Mononuclear cell (primary cell): ENCODE results near the gene SLC4A2. TPM values are rescaled to one million over a fixed set of nuclear protein-coding genes. Genes with fewer than 3 reads are reported as not detected.

Source experiments
- H3K27me3 ChIP-seq: 2 replicates; pipeline ENCODE4 v1.6.0; 2011; ENCODE audit warnings: low read length, control low read depth; ENCODE audit not compliant: insufficient read depth
- H3K4me1 ChIP-seq: 2 replicates; pipeline ENCODE4 v1.5.1; 2011; ENCODE audit warnings: mild to moderate bottlenecking, low read length, control low read depth; ENCODE audit not compliant: insufficient read depth
- H3K4me3 ChIP-seq: 2 replicates; pipeline ENCODE4 v1.5.1; 2011; ENCODE audit warnings: mild to moderate bottlenecking, low read length, moderate library complexity
- H3K9me3 ChIP-seq: 2 replicates; pipeline ENCODE4 v1.5.1; 2011; ENCODE audit warnings: low read depth, mild to moderate bottlenecking, control low read depth, low read length
- total RNA-seq: library from RNA; depleted of rRNA; stranded (reverse); fragments of >200 nt; gene quantifications from one replicate; pipeline ENCODE4 v1.2.3, GENCODE V29; 2012

Gene SLC4A2
- total RNA-seq, 1 donor: 9.4 TPM

GRCh38 chr7:151075978-151076426 lies 16.6 kb downstream of the SLC4A2 start:
- no peak overlapping the region for H3K4me3 ChIP-seq
- no peaks in the 10 kb centered on the region for H3K27me3 ChIP-seq
- H3K4me1 ChIP-seq: peaks cover 22% of the 10 kb centered on the region
- no peaks in the 10 kb centered on the region for H3K9me3 ChIP-seq

DNA sequence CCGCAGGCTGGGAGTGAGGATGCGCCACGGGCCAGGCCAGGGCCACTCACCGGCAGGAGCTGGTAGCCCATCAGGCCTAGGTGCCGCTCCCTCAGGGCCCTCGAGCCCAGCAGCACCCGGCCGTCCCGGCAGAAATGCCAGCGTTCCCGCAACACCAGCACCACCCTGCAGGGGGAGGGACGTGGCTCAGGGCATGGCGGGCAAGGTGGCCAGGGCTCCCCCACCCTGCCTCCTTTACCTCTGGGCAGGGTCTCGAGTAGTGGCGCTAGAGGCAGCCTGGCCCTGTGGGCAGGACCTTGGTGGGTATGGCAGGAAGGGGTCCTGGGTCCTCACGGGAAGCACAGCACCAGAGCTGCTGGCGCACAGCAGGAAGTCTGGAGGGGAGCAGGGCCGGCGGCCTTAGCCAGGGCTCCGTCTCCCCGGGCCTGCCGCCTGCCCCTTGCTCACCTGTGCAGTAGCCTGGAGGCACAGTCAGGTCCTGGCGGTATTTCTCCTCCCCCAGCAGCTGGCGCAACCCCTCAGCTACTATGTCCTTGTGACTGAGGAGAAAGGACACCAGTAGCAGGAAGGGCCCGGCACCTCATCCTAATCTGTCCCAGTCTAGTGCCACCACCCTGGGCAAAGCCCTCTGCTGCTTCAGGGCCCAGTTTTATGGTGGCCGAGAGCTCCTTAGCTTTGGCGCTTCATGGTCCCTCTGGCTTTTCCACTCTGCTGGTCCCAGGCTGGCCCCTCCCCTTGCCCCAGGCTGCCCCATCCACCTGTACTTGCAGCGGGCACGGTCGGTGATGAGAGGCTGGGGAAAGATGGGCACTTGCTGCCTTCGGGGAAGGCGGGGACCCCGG lies 17.7 kb downstream of the SLC4A2 start:
- H3K4me3 ChIP-seq: no peak overlapping the region

GRCh38 chr7:151077705-151078232 lies 18.4 kb downstream of the SLC4A2 start:
- Histone ChIP-seq H3K4me3 (no peak overlapping the region), H3K9me3 (no peaks in the 10 kb centered on the region), H3K27me3 (no peaks in the 10 kb centered on the region), H3K4me1 (peaks cover 39% of the 10 kb centered on the region)

More for the DNA sequence above, 17.7 kb downstream of the SLC4A2 start:
- no peaks in the 10 kb centered on the region for H3K9me3 ChIP-seq
- H3K27me3 ChIP-seq: no peaks in the 10 kb centered on the region
- H3K4me1 ChIP-seq: peaks cover 33% of the 10 kb centered on the region

DNA sequence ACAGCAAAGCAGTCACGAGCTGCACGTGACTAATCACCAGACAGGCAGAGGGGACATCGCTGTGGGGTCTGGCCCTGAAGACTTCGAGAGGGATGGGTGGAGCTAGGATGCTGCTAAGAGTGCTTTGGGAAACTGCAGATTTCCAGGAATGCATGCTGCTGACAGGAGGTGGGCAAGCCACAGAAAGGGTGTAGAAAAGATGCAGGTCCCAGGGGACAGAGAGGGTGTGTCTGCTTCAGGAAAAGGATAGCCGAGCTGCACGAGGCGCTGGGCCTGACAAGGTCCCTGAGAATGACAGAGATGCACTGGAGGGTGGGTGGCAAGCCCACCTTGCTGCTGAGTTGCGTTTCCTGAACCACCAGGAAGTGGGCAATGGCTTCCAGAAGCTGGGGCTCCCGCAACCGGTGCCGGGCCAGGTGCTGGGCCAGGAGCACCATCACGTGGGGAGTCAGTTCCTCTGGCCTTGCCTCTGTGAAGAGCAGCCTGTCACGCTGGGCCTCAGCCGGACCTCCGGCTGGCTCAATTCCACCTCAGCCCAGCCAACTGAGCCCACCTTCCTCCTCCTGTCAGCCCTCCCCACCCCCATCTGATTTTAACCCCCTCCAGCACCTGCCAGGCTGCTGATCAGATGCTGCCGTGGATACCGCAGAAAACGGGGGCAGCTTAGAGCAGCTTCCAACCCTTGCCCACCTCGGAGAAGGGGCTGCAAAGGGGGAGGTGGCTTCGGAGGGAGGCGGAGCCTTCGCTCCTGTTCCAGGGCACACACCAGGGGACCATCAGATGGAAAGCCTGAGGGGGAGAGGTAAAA lies 19.0 kb downstream of the SLC4A2 start:
- peaks cover 41% of the 10 kb centered on the region for H3K4me1 ChIP-seq
- no peaks in the 10 kb centered on the region for H3K9me3 ChIP-seq
- H3K4me3 ChIP-seq: no peak overlapping the region
- H3K27me3 ChIP-seq: no peaks in the 10 kb centered on the region

GRCh38 chr7:151079199-151079910 lies 20.0 kb downstream of the SLC4A2 start:
- Histone ChIP-seq H3K4me3 (no peak overlapping the region), H3K9me3 (no peaks in the 10 kb centered on the region), H3K4me1 (peaks cover 48% of the 10 kb centered on the region), H3K27me3 (no peaks in the 10 kb centered on the region)

GRCh38 chr7:151080067-151080521 lies 20.7 kb downstream of the SLC4A2 start:
- H3K27me3 ChIP-seq: peaks cover under 1% of the 10 kb centered on the region
- H3K4me3 ChIP-seq: peak overlapping the region; percentile 83
- peaks cover 48% of the 10 kb centered on the region for H3K4me1 ChIP-seq
- no peaks in the 10 kb centered on the region for H3K9me3 ChIP-seq

GRCh38 chr7:151080522-151081169 lies 21.3 kb downstream of the SLC4A2 start, which contains the start of gene FASTK:
FASTK (minus strand) TSS chr7:151080809; CDS start chr7:151080766, 43 bp downstream.
- Histone ChIP-seq H3K4me1 (peaks cover 53% of the 10 kb centered on the region), H3K9me3 (no peaks in the 10 kb centered on the region), H3K4me3 (peak within 1 kb of the TSS; percentile 83), H3K27me3 (peaks cover 6% of the 10 kb centered on the region)

DNA sequence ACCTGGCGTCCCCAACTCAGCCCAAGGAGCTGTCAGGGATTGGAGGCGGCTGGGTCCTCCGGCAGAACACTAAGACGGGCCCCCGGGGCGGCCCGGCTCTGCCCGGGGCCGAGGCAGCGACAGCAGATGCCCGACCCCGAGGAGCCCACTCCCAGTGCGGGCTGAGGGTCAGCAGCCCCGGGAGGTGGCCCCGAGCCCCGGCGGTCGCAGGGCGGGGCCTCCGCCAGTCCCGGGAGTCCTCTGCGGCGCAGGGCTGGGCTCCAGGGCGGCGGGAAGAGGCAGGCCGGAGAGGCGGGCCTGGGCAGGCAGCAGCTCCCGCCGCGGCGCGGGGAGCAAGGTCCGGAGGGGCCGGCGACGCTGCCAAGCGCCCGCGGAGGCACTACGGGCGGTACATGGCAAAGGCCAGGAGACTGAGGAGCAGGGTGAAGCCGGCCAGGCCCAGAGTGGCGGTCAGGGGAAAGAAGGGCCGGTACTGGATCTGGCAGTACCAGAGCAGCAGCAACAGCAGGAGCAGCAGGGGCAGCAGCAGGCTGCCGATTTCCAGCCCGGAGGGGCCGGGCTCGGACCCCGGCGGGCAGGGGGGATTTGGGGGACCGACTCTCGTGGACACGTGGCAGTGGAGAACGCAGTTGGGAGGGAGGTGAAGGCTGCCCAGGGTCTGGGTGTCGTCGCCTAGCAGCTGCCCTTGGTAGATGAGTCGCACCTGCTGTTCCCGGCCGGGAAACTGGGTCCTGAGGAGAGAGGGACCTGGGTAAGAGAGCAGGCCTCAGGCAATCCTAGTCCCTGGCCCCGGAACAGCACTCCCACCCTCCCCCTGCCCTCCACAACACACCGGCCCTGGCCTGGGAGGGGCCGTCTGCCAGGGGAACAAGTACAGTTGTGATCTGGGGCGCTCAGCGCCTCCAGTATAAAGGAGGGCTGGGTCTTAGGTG lies 22.0 kb downstream of the SLC4A2 start:
- peaks cover 57% of the 10 kb centered on the region for H3K4me1 ChIP-seq
- peak overlapping the region; percentile 83 for H3K4me3 ChIP-seq
- no peaks in the 10 kb centered on the region for H3K9me3 ChIP-seq
- peaks cover 6% of the 10 kb centered on the region for H3K27me3 ChIP-seq

DNA sequence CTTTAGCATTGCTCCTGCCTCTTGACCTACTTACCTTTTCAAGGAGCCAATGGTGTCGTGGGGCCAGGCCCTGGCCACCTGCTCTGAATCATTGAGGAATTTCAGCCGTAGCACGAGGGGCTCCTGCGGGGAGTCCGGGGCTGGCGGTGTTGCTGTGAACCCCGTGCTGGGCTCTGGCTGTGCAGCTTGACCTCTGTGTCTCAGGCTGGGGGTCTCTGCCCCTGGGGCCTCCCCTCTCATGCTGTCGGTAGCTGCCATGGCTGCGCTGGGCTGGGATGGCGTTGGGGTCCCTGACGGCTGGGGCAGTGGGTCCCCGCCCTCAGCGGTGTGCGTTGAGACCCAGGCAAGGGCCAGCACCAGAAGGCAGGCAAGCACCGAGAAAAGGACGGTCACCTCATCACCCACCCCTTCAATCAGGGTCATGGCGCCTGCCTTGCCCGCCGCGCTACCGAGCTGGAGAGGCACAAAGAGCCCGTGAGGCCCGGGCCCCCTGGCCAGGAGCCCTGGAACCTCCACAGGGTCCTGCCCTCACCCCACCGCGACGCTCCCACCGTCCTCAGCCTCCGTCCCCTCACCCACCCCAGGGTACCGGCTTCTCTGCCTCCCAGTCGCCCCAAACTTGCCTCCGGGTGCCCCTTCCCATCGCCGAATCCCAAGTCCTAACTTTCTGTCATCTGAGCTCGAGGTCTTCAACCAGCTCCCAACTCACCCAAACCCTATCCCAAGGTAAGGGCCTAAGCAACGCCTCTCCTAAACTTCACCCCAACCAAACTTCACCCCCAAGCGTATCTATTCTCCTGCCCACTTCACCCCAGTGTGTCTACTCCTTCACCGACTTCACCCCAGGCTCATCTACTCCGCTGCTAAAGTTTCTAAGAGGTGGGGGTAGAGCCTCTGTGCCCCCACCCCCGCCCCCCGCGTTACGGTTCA lies 23.0 kb downstream of the SLC4A2 start:
- no peaks in the 10 kb centered on the region for H3K9me3 ChIP-seq
- peaks cover 6% of the 10 kb centered on the region for H3K27me3 ChIP-seq
- peak overlapping the region; percentile 54 for H3K4me3 ChIP-seq
- peaks cover 63% of the 10 kb centered on the region for H3K4me1 ChIP-seq

DNA sequence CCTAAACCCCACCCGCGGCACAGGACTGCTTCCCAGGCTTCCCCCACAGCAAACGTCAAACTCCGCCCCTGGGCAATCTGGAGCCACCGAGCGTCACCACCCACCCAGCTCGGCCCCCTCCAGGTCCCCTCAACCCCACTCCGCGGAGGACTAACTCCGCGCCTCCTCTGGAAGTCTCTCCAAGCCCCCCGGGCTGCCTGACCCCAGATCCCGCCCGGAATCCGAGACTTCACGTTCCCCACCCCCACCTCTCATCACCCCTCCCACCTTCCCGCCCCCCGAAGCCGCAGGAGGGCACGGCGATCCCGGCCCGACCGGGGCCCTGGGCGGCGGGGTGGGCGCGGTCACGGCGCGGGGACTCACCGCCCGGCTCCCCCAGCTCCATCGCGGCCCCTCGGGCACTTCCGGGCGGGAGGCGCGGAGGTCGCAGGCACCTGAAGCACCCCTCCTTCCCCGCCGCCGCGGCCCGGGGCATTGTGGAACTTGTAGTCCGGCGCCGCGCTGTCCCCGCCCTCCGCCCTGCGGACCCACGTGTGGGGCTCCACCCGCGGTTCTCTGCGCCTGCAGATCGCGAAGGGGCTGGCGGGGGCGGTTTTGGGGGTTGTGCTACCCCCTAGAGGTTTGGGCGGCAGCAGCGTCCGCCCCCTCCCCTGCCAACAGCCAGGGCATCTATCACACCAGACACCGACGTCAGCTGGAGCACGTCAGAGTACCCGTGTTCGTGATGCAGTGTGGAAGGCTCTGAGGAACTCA lies 23.9 kb downstream of the SLC4A2 start, which contains the start of gene TMUB1:
TSS of gene TMUB1 (minus strand) at position 423 of the 753 bp plus-strand sequence. CDS start 930 bp downstream, outside the sequence.
- Histone ChIP-seq H3K4me1 (peaks cover 71% of the 10 kb centered on the region), H3K4me3 (peak within 1 kb of the TSS; percentile 54), H3K9me3 (no peaks in the 10 kb centered on the region), H3K27me3 (peaks cover 6% of the 10 kb centered on the region)

DNA sequence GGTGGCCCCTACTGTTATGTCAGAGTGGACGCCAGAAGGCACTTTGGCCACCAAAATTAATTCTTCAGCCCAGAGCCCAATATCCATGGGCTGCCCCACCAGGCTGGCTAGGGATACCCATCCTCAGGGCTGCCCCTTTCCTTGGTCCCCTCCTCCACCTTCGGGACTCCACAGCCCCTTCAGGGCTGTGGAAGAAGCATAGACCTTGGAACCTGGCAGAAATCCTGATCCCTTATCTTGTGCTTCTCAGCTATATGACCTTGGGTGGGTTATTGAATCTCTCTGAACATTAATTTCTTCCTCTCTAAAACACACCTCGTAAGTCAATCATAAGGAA lies 24.4 kb downstream of the SLC4A2 start:
- Histone ChIP-seq H3K9me3 (no peaks in the 10 kb centered on the region), H3K4me1 (peaks cover 72% of the 10 kb centered on the region), H3K4me3 (peak overlapping the region; percentile 54), H3K27me3 (peaks cover 6% of the 10 kb centered on the region)

- Histone ChIP-seq H3K4me3 (no peak overlapping the region), H3K27me3 (peaks cover 6% of the 10 kb centered on the region), H3K4me1 (peaks cover 73% of the 10 kb centered on the region), H3K9me3 (no peaks in the 10 kb centered on the region)
Observed at GRCh38 chr7:151085329-151085690, 25.9 kb downstream of the SLC4A2 start.
